Right lobe of liver (tissue), 6 donors: ENCODE measurements around the gene DIAPH2. TPM values are rescaled to one million over a fixed set of nuclear protein-coding genes. Genes with fewer than 3 reads are reported as not detected.

Experiments
- ATAC-seq, 4 donors: fragments of 200-7000 bp; cut with Tn5 transposase; one replicate each; pipeline ENCODE4 v1.9.1; 2020; ENCODE audit warnings: mild to moderate bottlenecking in 4 of 4, moderate library complexity in 4 of 4
- DNase-seq, 3 donors: peaks; one replicate each; pipeline ENCODE4 v3.0.0-alpha.2; 2020
- H3K27ac ChIP-seq, 3 donors: fragments of 200-600 bp; one replicate each; pipeline ENCODE4 v1.8.0; 2022
- H3K27me3 ChIP-seq, 2 donors: fragments of 200-600 bp; one replicate each; pipeline ENCODE4 v1.8.0; 2022
- H3K36me3 ChIP-seq, 4 donors: fragments of 200-600 bp; sonication (generic) in 1 of 4; one replicate each; pipeline versions ENCODE4 v1.5.1 to v1.8.0; 2017 to 2022; ENCODE audit warnings: control low read depth in 1 of 4
- H3K4me1 ChIP-seq, 4 donors: fragments of 200-600 bp; sonication (generic) in 1 of 4; one replicate each; pipeline versions ENCODE4 v1.5.1 to v1.8.0; 2017 to 2022; ENCODE audit warnings: control low read depth in 1 of 4
- H3K4me3 ChIP-seq, 3 donors: fragments of 200-600 bp; one replicate each; pipeline ENCODE4 v1.8.0; 2022
- H3K9me3 ChIP-seq, 4 donors: fragments of 200-600 bp; sonication (generic) in 1 of 4; one replicate each; pipeline versions ENCODE4 v1.5.1 to v1.8.0; 2017 to 2022; ENCODE audit warnings: control low read depth in 1 of 4
- CTCF ChIP-seq, 4 donors: fragments of 200-600 bp in 3 of 4; fragments of 450-650 bp in 1 of 4; IDR thresholded peaks; one replicate each; pipeline versions ENCODE4 v1.5.1 to v1.8.0; 2016 to 2022; ENCODE audit warnings: antibody characterized with exemption in 4 of 4, mild to moderate bottlenecking in 2 of 4
- POLR2A ChIP-seq: fragments of 450-650 bp; IDR thresholded peaks from one replicate; pipeline ENCODE4 v1.6.1; 2017; ENCODE audit warnings: antibody characterized with exemption, mild to moderate bottlenecking
- WGBS: methylation state at CpG from one replicate; pipeline ENCODE4 v1.1.6; 2018; ENCODE audit warnings: low coverage, low lambda C conversion rate; ENCODE audit not compliant: insufficient coverage; ENCODE audit errors: missing lambda C conversion rate; 5-methylcytosine and 5-hydroxymethylcytosine counted together
- intact Hi-C, 2 donors: fragments of 100-400 bp; cut with DNase I; formaldehyde crosslinking; loops; one replicate each; pipeline versions ENCODE4 v1.11.2 to v1.14.1; 2022
- total RNA-seq, 6 experiments: library from RNA; depleted of rRNA in 2 of 6; stranded (reverse); fragments of >200 nt in 2 of 6; fragmentation: NEBNext Ultra II Directional in 3 of 6; extraction: Animal tissue kit (Norgen Biotek cat#: 25700) in 3 of 6; gene quantifications; one replicate each; pipeline versions ENCODE4 v1.1.0 to v1.2.4, GENCODE V29; 2016 to 2023
- donor health status: DM: no; HTN: yes; CAD: no.
- donor health status: DM: no; HTN: no; CAD: no.
- donor health status: DM: no; HTN: no; CAD: no.
- donor health status: DM: no; HTN: yes; CAD: no.
- donor health status: DM: no; HTN: yes; CAD: no.

The DIAPH2 gene
- total RNA-seq, 6 experiments from 2014 or later: 10.6 to 20.0 (median 16.4) TPM

- Histone ChIP-seq H3K4me1 (no peaks in the 10 kb centered on the region), H3K9me3 (peaks cover 0 to 4% (median 0%) of the 10 kb centered on the region in 4 donors), H3K27ac (no peak overlapping the region), H3K36me3 (no peaks in the 10 kb centered on the region), H3K4me3 (no peak overlapping the region), H3K27me3 (no peaks in the 10 kb centered on the region)
- DNase-seq (no peak), ATAC-seq (no peak)
- intact Hi-C loops: no loop called here
- no peak for TF ChIP-seq CTCF (IDR thresholded peaks at IDR 0.05)
- no peak for TF ChIP-seq POLR2A
Observed at GRCh38 chrX:97074400-97074799, 389.8 kb downstream of the DIAPH2 start.

GRCh38 chrX:97089116-97089515 lies 404.5 kb downstream of the DIAPH2 start:
- intact Hi-C loops: no loop called here
- no CpG with 5 or more reads among the region's 1 CpG for WGBS
- DNase-seq (no peak), ATAC-seq (no peak)
- no peak overlapping the region for H3K27ac ChIP-seq
- H3K27me3 ChIP-seq: no peaks in the 10 kb centered on the region
- H3K36me3 ChIP-seq: no peaks in the 10 kb centered on the region
- H3K4me1 ChIP-seq: no peaks in the 10 kb centered on the region
- TF ChIP-seq POLR2A: no peak
- TF ChIP-seq CTCF (IDR thresholded peaks at IDR 0.05): no peak
- H3K9me3 ChIP-seq: no peaks in the 10 kb centered on the region
- H3K4me3 ChIP-seq: no peak overlapping the region

- no peak for DNase-seq
- intact Hi-C loops: no loop called here
- Histone ChIP-seq H3K4me1 (no peaks in the 10 kb centered on the region), H3K27ac (no peak overlapping the region), H3K36me3 (no peaks in the 10 kb centered on the region), H3K4me3 (no peak overlapping the region), H3K9me3 (no peaks in the 10 kb centered on the region), H3K27me3 (no peaks in the 10 kb centered on the region)
- no peak for ATAC-seq
- no peak for TF ChIP-seq POLR2A
- 29% methylated on average over 2 of the region's 2 CpGs for WGBS
Observed at GRCh38 chrX:97096385-97096784, 411.7 kb downstream of the DIAPH2 start.

GRCh38 chrX:97102938-97103337 lies 418.3 kb downstream of the DIAPH2 start:
- no peak for TF ChIP-seq POLR2A
- no peak for TF ChIP-seq CTCF (IDR thresholded peaks at IDR 0.05)
- Histone ChIP-seq H3K9me3 (no peaks in the 10 kb centered on the region), H3K27me3 (no peaks in the 10 kb centered on the region), H3K36me3 (no peaks in the 10 kb centered on the region), H3K4me1 (no peaks in the 10 kb centered on the region), H3K4me3 (no peak overlapping the region), H3K27ac (no peak overlapping the region)
- no peak for ATAC-seq
- intact Hi-C loops: no loop called here
- no peak for DNase-seq

- H3K9me3 ChIP-seq: no peaks in the 10 kb centered on the region
- DNase-seq: no peak
- H3K4me3 ChIP-seq: no peak overlapping the region
- intact Hi-C loops: no loop called here
- WGBS: 64% methylated on average over 1 of the region's 1 CpG
- no peak for TF ChIP-seq CTCF (IDR thresholded peaks at IDR 0.05)
- no peak for TF ChIP-seq POLR2A
- no peaks in the 10 kb centered on the region for H3K36me3 ChIP-seq
- H3K27me3 ChIP-seq: no peaks in the 10 kb centered on the region
- H3K4me1 ChIP-seq: no peaks in the 10 kb centered on the region
- no peak for ATAC-seq
- H3K27ac ChIP-seq: no peak overlapping the region
Observed at GRCh38 chrX:97109730-97110129, 425.1 kb downstream of the DIAPH2 start.
